Breast epithelium (tissue), 3 donors: ENCODE results near the gene HOXB6.

ENCODE experiments used
- CTCF ChIP-seq, 3 donors: fragments of 450-650 bp; IDR thresholded peaks; one replicate each; pipeline ENCODE4 v1.5.1; 2016 to 2017; ENCODE audit warnings: antibody characterized with exemption in 3 of 3, mild to moderate bottlenecking in 3 of 3, moderate library complexity in 3 of 3
- POLR2A ChIP-seq: fragments of 450-650 bp; IDR thresholded peaks from one replicate; pipeline ENCODE4 v1.6.1; 2016; ENCODE audit warnings: antibody characterized with exemption, mild to moderate bottlenecking, moderate library complexity
- POLR2AphosphoS5 ChIP-seq, 3 donors: sonication (generic); formaldehyde crosslinking; IDR thresholded peaks; one replicate each; pipeline ENCODE4 v1.6.1; 2017; ENCODE audit warnings: antibody characterized with exemption in 3 of 3

- no peak for TF ChIP-seq CTCF (IDR thresholded peaks at IDR 0.05)
- TF ChIP-seq POLR2A: no peak
- no peak for TF ChIP-seq POLR2AphosphoS5 (IDR thresholded peaks at IDR 0.05)
These were observed 29.7 kb downstream of the HOXB6 start for GRCh38 chr17:48575066-48575582.
